ENCODE data around the gene STK11IP. TPM values are rescaled to one million over a fixed set of nuclear protein-coding genes. Genes with fewer than 3 reads are reported as not detected.

STK11IP gene
- total and polyA plus RNA-seq, 2 of the 13 experiments (the other 11 are each of a cell fraction or from before 2014, with no cell fraction given) = 12.8 to 24.0 TPM

DNA sequence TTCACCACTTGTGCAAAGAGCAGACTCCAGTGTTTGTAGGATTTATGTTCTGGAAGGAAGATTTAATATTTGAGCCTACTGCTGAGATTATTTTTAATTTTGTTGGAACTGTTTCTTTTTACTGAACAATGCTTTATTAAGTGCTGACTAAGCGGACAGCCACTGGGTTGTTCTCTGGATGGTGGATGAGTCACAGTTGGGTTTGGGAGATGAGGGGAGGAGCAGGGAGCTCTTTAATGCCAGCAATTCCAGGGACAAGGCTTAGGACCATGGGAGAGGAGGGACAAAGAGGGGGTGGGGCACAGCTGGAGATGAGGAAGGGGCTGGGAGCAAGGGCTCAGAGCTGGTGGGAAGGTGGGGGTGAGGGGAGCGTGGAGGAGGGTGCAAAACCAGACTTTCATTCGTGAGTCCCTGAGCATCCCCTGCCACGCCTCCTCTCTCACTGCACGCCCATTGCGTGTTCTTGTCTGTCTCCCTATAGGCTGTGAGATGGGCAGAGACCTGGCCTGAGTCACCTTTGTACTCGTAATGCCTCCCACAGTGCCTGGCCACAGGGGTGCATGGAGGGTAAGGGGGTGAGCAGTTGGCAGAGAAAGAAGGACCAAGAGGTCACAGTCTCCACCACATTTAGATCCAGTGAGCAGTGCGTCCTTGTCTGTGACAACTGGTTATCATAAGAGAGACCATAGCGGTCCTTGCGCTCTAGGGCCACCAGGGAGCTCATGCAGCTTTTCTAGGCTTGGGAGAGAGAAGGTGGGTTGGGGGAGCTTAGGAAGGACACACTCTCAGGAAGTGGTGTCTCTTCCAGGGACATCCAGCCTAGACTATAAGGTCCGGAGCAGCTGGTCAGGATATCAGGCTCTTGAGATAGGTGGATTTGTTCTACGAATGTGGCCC is 48.2 kb downstream of the STK11IP start (continued):
- TF ChIP-seq MAFF (IDR thresholded peaks at IDR 0.05; ENCODE audit: low read depth, low read length) (peak; percentile 96), FOSL2 (CRISPR knock-in tag; IDR thresholded peaks at IDR 0.05) (peak; percentile 72)

DNA sequence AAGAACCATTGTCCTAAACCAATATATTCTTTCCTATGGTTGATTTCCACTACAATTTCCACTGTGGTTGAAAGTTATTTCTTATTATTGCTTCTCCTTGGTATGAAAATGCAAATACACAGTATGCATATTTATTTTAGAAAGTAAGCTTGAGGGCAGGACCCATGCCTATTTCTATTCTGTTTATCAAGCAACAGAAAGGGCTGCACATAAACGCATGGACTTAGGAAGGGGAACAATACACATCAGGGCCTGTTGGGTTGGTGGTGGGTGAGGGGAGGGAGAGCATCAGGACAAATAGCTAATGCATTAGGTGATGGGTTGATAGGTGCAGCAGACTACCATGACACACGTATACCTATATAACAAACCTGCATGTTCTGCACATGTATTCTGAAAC is 50.5 kb downstream of the STK11IP start:
- in situ Hi-C loops (cut with HindIII; ENCODE audit: extremely low pct_ligation_motif_present, low pct_unique_long_range_greater_than_20kb) (no loop called here), intact Hi-C loops (cut with micrococcal nuclease; ENCODE audit: unreplicated experiment) (no loop called here)
- Histone ChIP-seq H3K9me3 (ENCODE audit: low read length) (no peaks in the 10 kb centered on the region), H3K4me2 (ENCODE audit: low read depth, low read length) (no peak overlapping the region), H3K27ac (ENCODE audit: extremely low read length, insufficient read depth, low read length) (no peak overlapping the region), H3K9ac (ENCODE audit: insufficient read depth, low read depth, low read length) (no peak overlapping the region), H3K4me3 (replicated peaks in 1 of 3; ENCODE audit: insufficient read depth in 1 of 3, low read depth in 2 of 3, low read length in 3 of 3) (no peak overlapping the region), H3K27me3 (ENCODE audit: control insufficient read depth in 1 of 2, insufficient read depth in 2 of 2, low read length in 2 of 2) (peaks cover 4 to 57% of the 10 kb centered on the region in 2 experiments), H2AFZ (ENCODE audit: low read length) (no peak overlapping the region), H3K4me1 (ENCODE audit: insufficient read depth, low read length) (peaks cover 24% of the 10 kb centered on the region), H3K79me2 (ENCODE audit: insufficient read depth, low read length) (no peaks in the 10 kb centered on the region), H4K20me1 (ENCODE audit: insufficient read depth, low read length) (no peaks in the 10 kb centered on the region), H3K36me3 (replicated peaks in 1 of 2; ENCODE audit: control insufficient read depth in 1 of 2, insufficient read depth in 2 of 2, low read length in 2 of 2) (no peaks in the 10 kb centered on the region)
- DNase-seq (ENCODE audit: low spot score) = no peak
- BruUV-seq (replicated peaks) = no TSS peak
- ChIA-PET CTCF (ENCODE audit: low intra/inter-chr PET ratio, low total read pairs) (no interaction called here), POLR2A (no interaction called here)
- ATAC-seq = no peak
- no peak for FAIRE-seq
- WGBS (ENCODE audit: low lambda C conversion rate) = 22% methylated on average over 2 of the region's 2 CpGs
- TF ChIP-seq, protein P1, sequence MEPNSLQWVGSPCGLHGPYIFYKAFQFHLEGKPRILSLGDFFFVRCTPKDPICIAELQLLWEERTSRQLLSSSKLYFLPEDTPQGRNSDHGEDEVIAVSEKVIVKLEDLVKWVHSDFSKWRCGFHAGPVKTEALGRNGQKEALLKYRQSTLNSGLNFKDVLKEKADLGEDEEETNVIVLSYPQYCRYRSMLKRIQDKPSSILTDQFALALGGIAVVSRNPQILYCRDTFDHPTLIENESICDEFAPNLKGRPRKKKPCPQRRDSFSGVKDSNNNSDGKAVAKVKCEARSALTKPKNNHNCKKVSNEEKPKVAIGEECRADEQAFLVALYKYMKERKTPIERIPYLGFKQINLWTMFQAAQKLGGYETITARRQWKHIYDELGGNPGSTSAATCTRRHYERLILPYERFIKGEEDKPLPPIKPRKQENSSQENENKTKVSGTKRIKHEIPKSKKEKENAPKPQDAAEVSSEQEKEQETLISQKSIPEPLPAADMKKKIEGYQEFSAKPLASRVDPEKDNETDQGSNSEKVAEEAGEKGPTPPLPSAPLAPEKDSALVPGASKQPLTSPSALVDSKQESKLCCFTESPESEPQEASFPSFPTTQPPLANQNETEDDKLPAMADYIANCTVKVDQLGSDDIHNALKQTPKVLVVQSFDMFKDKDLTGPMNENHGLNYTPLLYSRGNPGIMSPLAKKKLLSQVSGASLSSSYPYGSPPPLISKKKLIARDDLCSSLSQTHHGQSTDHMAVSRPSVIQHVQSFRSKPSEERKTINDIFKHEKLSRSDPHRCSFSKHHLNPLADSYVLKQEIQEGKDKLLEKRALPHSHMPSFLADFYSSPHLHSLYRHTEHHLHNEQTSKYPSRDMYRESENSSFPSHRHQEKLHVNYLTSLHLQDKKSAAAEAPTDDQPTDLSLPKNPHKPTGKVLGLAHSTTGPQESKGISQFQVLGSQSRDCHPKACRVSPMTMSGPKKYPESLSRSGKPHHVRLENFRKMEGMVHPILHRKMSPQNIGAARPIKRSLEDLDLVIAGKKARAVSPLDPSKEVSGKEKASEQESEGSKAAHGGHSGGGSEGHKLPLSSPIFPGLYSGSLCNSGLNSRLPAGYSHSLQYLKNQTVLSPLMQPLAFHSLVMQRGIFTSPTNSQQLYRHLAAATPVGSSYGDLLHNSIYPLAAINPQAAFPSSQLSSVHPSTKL (CRISPR knock-in tag; IDR thresholded peaks at IDR 0.05) = no peak
- TF ChIP-seq ZNF234 (CRISPR knock-in tag; conservative IDR thresholded peaks at IDR 0.05) (no peak), ZNF562 (CRISPR knock-in tag; IDR thresholded peaks at IDR 0.05; ENCODE audit: borderline replicate concordance) (no peak), SP2 (CRISPR knock-in tag; IDR thresholded peaks at IDR 0.05) (no peak), ZMYM4 (CRISPR knock-in tag; IDR thresholded peaks at IDR 0.05) (no peak), RAD51 (IDR thresholded peaks at IDR 0.05; ENCODE audit: borderline replicate concordance) (no peak), POGZ (CRISPR knock-in tag; IDR thresholded peaks at IDR 0.05) (no peak), TBX3 (IDR thresholded peaks at IDR 0.05; ENCODE audit: borderline replicate concordance) (no peak), ZKSCAN5 (CRISPR knock-in tag; IDR thresholded peaks at IDR 0.05) (no peak), IKZF4 (CRISPR knock-in tag; IDR thresholded peaks at IDR 0.05; ENCODE audit: borderline replicate concordance, low read depth, not compliant biosample characterization) (no peak), SIN3B (IDR thresholded peaks at IDR 0.05; ENCODE audit: low read length) (no peak)
- TF ChIP-seq, protein P2, sequence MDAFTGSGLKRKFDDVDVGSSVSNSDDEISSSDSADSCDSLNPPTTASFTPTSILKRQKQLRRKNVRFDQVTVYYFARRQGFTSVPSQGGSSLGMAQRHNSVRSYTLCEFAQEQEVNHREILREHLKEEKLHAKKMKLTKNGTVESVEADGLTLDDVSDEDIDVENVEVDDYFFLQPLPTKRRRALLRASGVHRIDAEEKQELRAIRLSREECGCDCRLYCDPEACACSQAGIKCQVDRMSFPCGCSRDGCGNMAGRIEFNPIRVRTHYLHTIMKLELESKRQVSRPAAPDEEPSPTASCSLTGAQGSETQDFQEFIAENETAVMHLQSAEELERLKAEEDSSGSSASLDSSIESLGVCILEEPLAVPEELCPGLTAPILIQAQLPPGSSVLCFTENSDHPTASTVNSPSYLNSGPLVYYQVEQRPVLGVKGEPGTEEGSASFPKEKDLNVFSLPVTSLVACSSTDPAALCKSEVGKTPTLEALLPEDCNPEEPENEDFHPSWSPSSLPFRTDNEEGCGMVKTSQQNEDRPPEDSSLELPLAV (CRISPR knock-in tag; conservative IDR thresholded peaks at IDR 0.05; ENCODE audit: low read depth) = no peak
- TF ChIP-seq, protein P3, sequence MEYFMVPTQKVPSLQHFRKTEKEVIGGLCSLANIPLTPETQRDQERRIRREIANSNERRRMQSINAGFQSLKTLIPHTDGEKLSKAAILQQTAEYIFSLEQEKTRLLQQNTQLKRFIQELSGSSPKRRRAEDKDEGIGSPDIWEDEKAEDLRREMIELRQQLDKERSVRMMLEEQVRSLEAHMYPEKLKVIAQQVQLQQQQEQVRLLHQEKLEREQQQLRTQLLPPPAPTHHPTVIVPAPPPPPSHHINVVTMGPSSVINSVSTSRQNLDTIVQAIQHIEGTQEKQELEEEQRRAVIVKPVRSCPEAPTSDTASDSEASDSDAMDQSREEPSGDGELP (IDR thresholded peaks at IDR 0.05; ENCODE audit: borderline replicate concordance, low read depth) = no peak
- TF ChIP-seq, protein P4, sequence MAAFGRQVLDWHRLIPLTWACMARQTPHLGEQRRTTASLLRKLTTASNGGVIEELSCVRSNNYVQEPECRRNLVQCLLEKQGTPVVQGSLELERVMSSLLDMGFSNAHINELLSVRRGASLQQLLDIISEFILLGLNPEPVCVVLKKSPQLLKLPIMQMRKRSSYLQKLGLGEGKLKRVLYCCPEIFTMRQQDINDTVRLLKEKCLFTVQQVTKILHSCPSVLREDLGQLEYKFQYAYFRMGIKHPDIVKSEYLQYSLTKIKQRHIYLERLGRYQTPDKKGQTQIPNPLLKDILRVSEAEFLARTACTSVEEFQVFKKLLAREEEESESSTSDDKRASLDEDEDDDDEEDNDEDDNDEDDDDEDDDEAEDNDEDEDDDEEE (CRISPR knock-in tag; IDR thresholded peaks at IDR 0.05) = no peak

Data from HepG2 (cell line).